OCI-LY3 (cell line): Measurements from ENCODE around the gene COBL.

ENCODE experiments used
- CTCF ChIP-seq: fragments of 200-600, 300-600 bp; sonication (generic); IDR thresholded peaks from 2 replicates; pipeline ENCODE4 v1.5.1; 2014; ENCODE audit warnings: antibody characterized with exemption, low read length, low read depth
- EZH2phosphoT487 ChIP-seq: fragments of 200-600 bp; shearing (Covaris generic); IDR thresholded peaks from 2 replicates; pipeline ENCODE4 v1.6.1; 2018; ENCODE audit warnings: antibody characterized with exemption, mixed run types, low read depth

GRCh38 chr7:51085034-51085692, 231.4 kb downstream of the COBL start:
- TF ChIP-seq CTCF, result no peak
- TF ChIP-seq EZH2phosphoT487, result no peak
